Keratinocyte (primary cell): ENCODE measurements around the gene SIPA1L3. TPM values are rescaled to one million over a fixed set of nuclear protein-coding genes. Genes with fewer than 3 reads are reported as not detected.

Experiments used
- DNase-seq: peaks from one replicate; pipeline ENCODE4 v3.0.0-alpha.2; 2011; ENCODE audit warnings: low read depth, missing footprints, low spot score
- FAIRE-seq: peaks from 2 replicates; lab custom pipeline; 2011; peaks lifted over from hg19 to GRCh38; lab: Jason Lieb, UNC
- H2AFZ ChIP-seq: 2 replicates; pipeline ENCODE4 v1.6.0; 2012; ENCODE audit warnings: low read length, control low read depth, inconsistent platforms; ENCODE audit not compliant: control insufficient read depth
- H3K27ac ChIP-seq: 2 replicates; pipeline ENCODE4 v1.5.1; 2011; ENCODE audit warnings: low read length; ENCODE audit not compliant: control insufficient read depth, insufficient read depth
- H3K27me3 ChIP-seq: 3 replicates; pipeline ENCODE4 v1.6.0; 2011; ENCODE audit warnings: low read length; ENCODE audit not compliant: control insufficient read depth, insufficient read depth; ENCODE audit errors: extremely low read depth
- H3K36me3 ChIP-seq, 2 experiments: 2 replicates in 1 of 2; 3 replicates in 1 of 2; pipeline ENCODE4 v1.5.1; 2011; ENCODE audit warnings: low read length in 2 of 2, mild to moderate bottlenecking in 1 of 2; ENCODE audit not compliant: control insufficient read depth in 2 of 2, insufficient read depth in 2 of 2; ENCODE audit errors: extremely low read depth in 1 of 2
- H3K4me1 ChIP-seq: 3 replicates; pipeline ENCODE4 v1.5.1; 2011; ENCODE audit warnings: low read length; ENCODE audit not compliant: control insufficient read depth, insufficient read depth; ENCODE audit errors: extremely low read depth
- H3K4me2 ChIP-seq: 3 replicates; pipeline ENCODE4 v1.6.0; 2011; ENCODE audit warnings: low read depth, low read length; ENCODE audit not compliant: control insufficient read depth, insufficient read depth; ENCODE audit errors: extremely low read depth
- H3K4me3 ChIP-seq, 3 experiments: fragments of 200-600 bp in 1 of 3; sonication (generic) in 1 of 3; 2 replicates in 2 of 3; 3 replicates in 1 of 3; pipeline ENCODE4 v1.5.1; 2011 to 2016; ENCODE audit warnings: low read length in 3 of 3, mild to moderate bottlenecking in 3 of 3, control low read depth in 2 of 3, inconsistent platforms in 1 of 3, low read depth in 1 of 3, mixed read lengths in 1 of 3, mixed run types in 1 of 3, moderate library complexity in 1 of 3; ENCODE audit not compliant: control insufficient read depth in 2 of 3, insufficient read depth in 2 of 3; ENCODE audit errors: extremely low read depth in 1 of 3
- H3K79me2 ChIP-seq: 2 replicates; pipeline ENCODE4 v1.6.0; 2012; ENCODE audit warnings: low read length; ENCODE audit not compliant: control insufficient read depth, insufficient read depth
- H3K9ac ChIP-seq: 3 replicates; pipeline ENCODE4 v1.6.0; 2011; ENCODE audit warnings: low read length; ENCODE audit not compliant: control insufficient read depth, insufficient read depth; ENCODE audit errors: extremely low read depth
- H3K9me1 ChIP-seq: 3 replicates; pipeline ENCODE4 v1.6.0; 2011; ENCODE audit warnings: low read length; ENCODE audit not compliant: control insufficient read depth, insufficient read depth; ENCODE audit errors: extremely low read depth
- H3K9me3 ChIP-seq: 2 replicates; pipeline ENCODE4 v1.5.1; 2012; ENCODE audit warnings: low read depth, low read length; ENCODE audit not compliant: control insufficient read depth
- H4K20me1 ChIP-seq: 3 replicates; pipeline ENCODE4 v1.6.0; 2011; ENCODE audit warnings: low read length; ENCODE audit not compliant: control insufficient read depth, insufficient read depth; ENCODE audit errors: extremely low read depth
- CTCF ChIP-seq, 3 experiments: IDR thresholded peaks in 1 of 3; conservative IDR thresholded peaks in 1 of 3; optimal IDR thresholded peaks in 1 of 3; 2 replicates in 2 of 3; 3 replicates in 1 of 3; pipeline versions ENCODE3 to v1.5.1; 2011; ENCODE audit warnings: low read length in 3 of 3, mild to moderate bottlenecking in 3 of 3, moderate library complexity in 2 of 3, control low read depth in 1 of 3, inconsistent platforms in 1 of 3; ENCODE audit not compliant: insufficient read depth in 2 of 3; ENCODE audit errors: extremely low read depth in 1 of 3
- EZH2 ChIP-seq: IDR thresholded peaks from one replicate; pipeline ENCODE4 v1.6.1; 2012; ENCODE audit warnings: inconsistent platforms, mild to moderate bottlenecking, low read length, moderate library complexity
- dilution Hi-C: fragments of 300-500 bp; cut with MboI; formaldehyde crosslinking; loops from one replicate; pipeline ENCODE4 v1.7.0; 2020; ENCODE audit warnings: low sequenced_read_pairs; ENCODE audit not compliant: extremely low pct_ligation_motif_present
- polyA plus RNA-seq, 5 experiments: library from polyadenylated mRNA; depleted of rRNA in 3 of 5; stranded (reverse) in 3 of 5; stranded (forward) in 1 of 5; unstranded in 1 of 5; fragments of >200 nt; gene quantifications; 1 replicate in 1 of 5; 2 replicates in 3 of 5; 3 replicates in 1 of 5; pipeline versions ENCODE4 v1.2.1 to v1.2.3, GENCODE V29; 2011 to 2012; ENCODE audit warnings: missing spikeins in 2 of 5, low read depth in 1 of 5, low replicate concordance in 1 of 5

Gene SIPA1L3
- polyA plus RNA-seq, 1 donor (not counting 4 experiments of a cell fraction or from before 2014, with no cell fraction given), result 8.0 TPM

DNA sequence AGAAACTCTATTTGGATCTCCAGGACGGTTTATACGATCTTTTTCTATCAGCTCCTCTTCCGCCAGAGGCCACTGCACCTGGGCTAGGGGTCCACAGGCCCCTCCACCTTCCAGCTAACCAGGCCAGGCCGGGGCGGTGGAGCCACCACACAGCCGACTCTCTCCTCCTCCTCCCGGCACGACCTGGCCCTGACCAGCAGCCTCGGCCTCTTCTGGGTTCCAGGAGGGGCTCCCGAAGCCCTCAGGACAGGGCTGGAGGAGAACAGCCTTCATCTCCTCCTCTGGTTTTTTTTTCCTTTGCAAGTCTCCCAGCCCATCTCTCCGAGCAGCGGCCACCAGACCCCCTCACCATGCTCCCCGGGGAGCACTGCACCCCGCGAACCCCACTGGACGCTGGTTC lies 299.9 kb downstream of the SIPA1L3 start:
- DNase-seq, result no peak
- Histone ChIP-seq H3K4me1 (peaks cover 14% of the 10 kb centered on the region), H3K9me1 (peaks cover 2% of the 10 kb centered on the region), H3K27ac (no peak overlapping the region), H3K9me3 (no peaks in the 10 kb centered on the region), H3K9ac (no peak overlapping the region), H4K20me1 (no peaks in the 10 kb centered on the region), H3K4me3 (no peak overlapping the region), H2AFZ (no peak overlapping the region), H3K79me2 (no peaks in the 10 kb centered on the region), H3K36me3 (peaks cover 3 to 19% of the 10 kb centered on the region in 2 experiments), H3K4me2 (no peak overlapping the region), H3K27me3 (peaks cover 7% of the 10 kb centered on the region)
- FAIRE-seq, result no peak
- dilution Hi-C loops, result no loop called here
- TF ChIP-seq EZH2, result no peak
- no peak for TF ChIP-seq CTCF (optimal IDR thresholded peaks at IDR 0.05 in 1 of 3, IDR thresholded peaks at IDR 0.05 in 1 of 3, conservative IDR thresholded peaks at IDR 0.05 in 1 of 3; ENCODE audit: extremely low read depth in 1 of 3, insufficient read depth in 2 of 3, low read length in 3 of 3)

DNA sequence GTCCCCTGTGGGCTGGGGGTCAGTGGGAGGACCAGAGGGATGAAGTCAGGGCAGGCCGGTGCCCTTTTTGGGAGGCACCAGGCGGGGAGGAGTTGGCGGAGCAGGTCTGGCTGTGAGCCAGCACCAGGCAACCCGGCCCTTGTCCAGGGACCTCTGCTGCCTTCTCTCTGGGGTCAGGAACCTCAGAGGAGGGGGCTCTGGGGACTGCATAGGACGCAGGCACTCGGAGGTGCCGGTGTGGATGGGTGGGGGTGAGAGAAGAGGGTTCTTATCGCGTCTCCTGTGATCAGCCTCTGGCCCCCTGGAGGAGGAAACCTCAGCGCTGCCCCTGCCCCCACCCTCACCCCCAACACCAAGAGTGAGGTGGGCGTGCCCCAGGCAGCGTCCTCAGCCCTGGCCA lies 300.5 kb downstream of the SIPA1L3 start:
- Histone ChIP-seq H3K4me3 (no peak overlapping the region), H3K9ac (no peak overlapping the region), H3K27me3 (peaks cover 7% of the 10 kb centered on the region), H3K79me2 (no peaks in the 10 kb centered on the region), H3K9me3 (no peaks in the 10 kb centered on the region), H2AFZ (no peak overlapping the region), H3K4me1 (peaks cover 14% of the 10 kb centered on the region), H3K36me3 (peaks cover 3 to 18% of the 10 kb centered on the region in 2 experiments), H4K20me1 (no peaks in the 10 kb centered on the region), H3K9me1 (peaks cover 2% of the 10 kb centered on the region), H3K4me2 (no peak overlapping the region), H3K27ac (no peak overlapping the region)
- DNase-seq (no peak), FAIRE-seq (no peak)
- dilution Hi-C loops, result no loop called here
- no peak for TF ChIP-seq EZH2

DNA sequence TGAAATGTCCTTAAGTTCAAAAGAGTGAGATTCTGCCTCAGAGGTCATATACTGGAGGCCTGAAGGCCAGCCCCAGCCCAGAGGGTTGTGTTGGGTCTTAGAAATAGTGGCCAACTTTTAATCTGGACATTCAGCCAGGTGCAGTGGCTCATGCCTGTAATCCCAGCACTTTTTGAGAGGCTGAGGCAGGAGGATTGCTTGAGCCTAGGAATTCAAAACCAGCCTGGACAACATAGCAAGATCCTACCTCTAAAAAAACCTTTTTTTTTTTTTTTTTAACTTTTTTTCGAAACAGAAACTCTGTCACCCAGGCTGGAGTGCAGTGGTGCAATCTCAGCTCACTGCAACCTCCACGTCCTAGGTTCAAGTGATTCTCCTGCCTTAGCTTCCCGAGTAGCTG lies 301.6 kb downstream of the SIPA1L3 start:
- Histone ChIP-seq H3K27me3 (peaks cover 7% of the 10 kb centered on the region), H3K4me2 (no peak overlapping the region), H3K4me3 (no peak overlapping the region), H4K20me1 (no peaks in the 10 kb centered on the region), H3K79me2 (no peaks in the 10 kb centered on the region), H3K9ac (no peak overlapping the region), H3K9me1 (peaks cover 2% of the 10 kb centered on the region), H3K36me3 (peaks cover 3 to 10% of the 10 kb centered on the region in 2 experiments), H3K9me3 (no peaks in the 10 kb centered on the region), H2AFZ (no peak overlapping the region), H3K27ac (no peak overlapping the region), H3K4me1 (peaks cover 14% of the 10 kb centered on the region)
- FAIRE-seq (no peak), DNase-seq (no peak)
- TF ChIP-seq EZH2 (no peak), CTCF (optimal IDR thresholded peaks at IDR 0.05 in 1 of 3, IDR thresholded peaks at IDR 0.05 in 1 of 3, conservative IDR thresholded peaks at IDR 0.05 in 1 of 3; ENCODE audit: extremely low read depth in 1 of 3, insufficient read depth in 2 of 3, low read length in 3 of 3) (no peak)
- dilution Hi-C loops, result no loop called here
